Colonic mucosa (tissue), 4 donors: Measurements from ENCODE around the gene OVOL2. TPM values are rescaled to one million over a fixed set of nuclear protein-coding genes. Genes with fewer than 3 reads are reported as not detected.
A peak's percentile ranks its signal among the peaks of the same experiment; 100 is the strongest.

ENCODE experiments used
- DNase-seq: peaks from one replicate; pipeline ENCODE4 v3.0.0-alpha.2; 2020
- H3K27ac ChIP-seq: fragments of 200-600 bp; one replicate; pipeline ENCODE4 v1.8.0; 2021
- H3K27me3 ChIP-seq: fragments of 200-600 bp; one replicate; pipeline ENCODE4 v1.8.0; 2021
- H3K36me3 ChIP-seq: fragments of 200-600 bp; one replicate; pipeline ENCODE4 v1.8.0; 2021
- H3K4me1 ChIP-seq: fragments of 200-600 bp; one replicate; pipeline ENCODE4 v1.8.0; 2021; ENCODE audit warnings: mild to moderate bottlenecking
- H3K4me3 ChIP-seq: fragments of 200-600 bp; one replicate; pipeline ENCODE4 v1.8.0; 2021
- H3K9ac ChIP-seq, 2 donors: one replicate each; pipeline ENCODE4 v1.7.0; 2013; ENCODE audit warnings: control low read depth in 2 of 2, low read depth in 2 of 2, low read length in 2 of 2
- H3K9me3 ChIP-seq: fragments of 200-600 bp; one replicate; pipeline ENCODE4 v1.8.0; 2021
- intact Hi-C: fragments of 100-400 bp; cut with DNase I; formaldehyde crosslinking; loops from one replicate; pipeline ENCODE4 v1.14.1; 2022
- total RNA-seq, 2 donors: library from RNA; stranded (reverse); fragmentation: NEBNext Ultra II Directional in 1 of 2; extraction: Animal tissue kit (Norgen Biotek cat#: 25700) in 1 of 2; gene quantifications; one replicate each; pipeline ENCODE4 v1.2.1, GENCODE V29; 2021
- TF ChIP-seq, protein P1 (sequence below): fragments of 200-600 bp; IDR thresholded peaks from one replicate; pipeline ENCODE4 v1.8.0; 2022; ENCODE audit warnings: antibody characterized with exemption, mild to moderate bottlenecking
- donor health status: healthy.
- donor health status: DM: no; HTN: no; CAD: no.
- donor health status: DM: no; HTN: no; CAD: no.

The OVOL2 gene
- total RNA-seq, 2 donors from 2014 or later: 13.5 to 22.8 TPM

DNA sequence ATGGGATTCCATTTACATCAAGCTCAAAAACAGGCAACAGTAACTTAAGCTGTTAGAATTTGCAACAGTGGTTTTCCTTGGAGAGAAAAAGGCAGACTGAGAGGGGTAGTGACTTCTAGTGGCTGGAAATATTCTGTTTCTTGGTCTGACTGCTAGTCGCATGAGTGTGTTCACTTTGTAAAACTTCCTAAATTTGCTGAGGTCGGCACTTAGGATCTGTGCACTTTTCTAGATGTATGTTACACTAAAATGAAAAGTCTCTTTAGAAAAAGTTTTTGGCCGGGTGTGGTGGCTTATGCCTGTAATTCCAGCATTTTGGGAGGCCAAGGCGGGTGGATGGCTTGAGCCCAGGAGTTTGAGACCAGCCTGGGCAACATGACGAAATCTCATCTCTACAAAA is 18.7 kb downstream of the OVOL2 start:
- H3K27ac ChIP-seq: no peak overlapping the region
- H3K36me3 ChIP-seq: no peaks in the 10 kb centered on the region
- no peaks in the 10 kb centered on the region for H3K27me3 ChIP-seq
- no peak overlapping the region for H3K9ac ChIP-seq
- no peak for DNase-seq
- intact Hi-C loops: no loop called here
- no peaks in the 10 kb centered on the region for H3K9me3 ChIP-seq
- no peaks in the 10 kb centered on the region for H3K4me1 ChIP-seq
- no peak overlapping the region for H3K4me3 ChIP-seq
- TF ChIP-seq, protein P1, sequence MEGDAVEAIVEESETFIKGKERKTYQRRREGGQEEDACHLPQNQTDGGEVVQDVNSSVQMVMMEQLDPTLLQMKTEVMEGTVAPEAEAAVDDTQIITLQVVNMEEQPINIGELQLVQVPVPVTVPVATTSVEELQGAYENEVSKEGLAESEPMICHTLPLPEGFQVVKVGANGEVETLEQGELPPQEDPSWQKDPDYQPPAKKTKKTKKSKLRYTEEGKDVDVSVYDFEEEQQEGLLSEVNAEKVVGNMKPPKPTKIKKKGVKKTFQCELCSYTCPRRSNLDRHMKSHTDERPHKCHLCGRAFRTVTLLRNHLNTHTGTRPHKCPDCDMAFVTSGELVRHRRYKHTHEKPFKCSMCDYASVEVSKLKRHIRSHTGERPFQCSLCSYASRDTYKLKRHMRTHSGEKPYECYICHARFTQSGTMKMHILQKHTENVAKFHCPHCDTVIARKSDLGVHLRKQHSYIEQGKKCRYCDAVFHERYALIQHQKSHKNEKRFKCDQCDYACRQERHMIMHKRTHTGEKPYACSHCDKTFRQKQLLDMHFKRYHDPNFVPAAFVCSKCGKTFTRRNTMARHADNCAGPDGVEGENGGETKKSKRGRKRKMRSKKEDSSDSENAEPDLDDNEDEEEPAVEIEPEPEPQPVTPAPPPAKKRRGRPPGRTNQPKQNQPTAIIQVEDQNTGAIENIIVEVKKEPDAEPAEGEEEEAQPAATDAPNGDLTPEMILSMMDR: no peak

DNA sequence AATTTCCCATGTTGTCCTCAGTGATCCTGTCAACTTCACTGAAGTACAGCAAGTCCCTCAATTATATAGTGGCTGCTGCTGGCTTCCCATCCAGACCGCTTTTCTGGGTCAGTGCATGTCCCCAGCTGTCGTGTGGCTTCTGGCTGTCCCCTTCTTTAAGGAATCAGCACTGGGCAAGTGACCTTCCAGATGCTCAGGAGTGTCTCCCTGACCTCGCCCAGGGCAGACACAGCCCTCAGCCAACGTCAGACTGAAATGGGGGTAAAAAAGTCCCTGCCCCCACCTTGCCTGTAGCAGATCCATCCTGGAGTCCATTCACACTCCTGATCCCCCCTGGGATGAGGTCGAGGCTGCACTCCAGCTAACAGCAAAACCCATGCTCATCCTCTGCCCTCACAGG is 23.7 kb downstream of the OVOL2 start:
- Histone ChIP-seq H3K4me3 (no peak overlapping the region), H3K9me3 (no peaks in the 10 kb centered on the region), H3K36me3 (no peaks in the 10 kb centered on the region), H3K27me3 (no peaks in the 10 kb centered on the region), H3K9ac (peak overlapping the region in 1 of 2 donors; percentile 30), H3K4me1 (peaks cover 5% of the 10 kb centered on the region), H3K27ac (peak overlapping the region; percentile 84)
- intact Hi-C loops: no loop called here
- no peak for DNase-seq
- TF ChIP-seq, protein P1: no peak

DNA sequence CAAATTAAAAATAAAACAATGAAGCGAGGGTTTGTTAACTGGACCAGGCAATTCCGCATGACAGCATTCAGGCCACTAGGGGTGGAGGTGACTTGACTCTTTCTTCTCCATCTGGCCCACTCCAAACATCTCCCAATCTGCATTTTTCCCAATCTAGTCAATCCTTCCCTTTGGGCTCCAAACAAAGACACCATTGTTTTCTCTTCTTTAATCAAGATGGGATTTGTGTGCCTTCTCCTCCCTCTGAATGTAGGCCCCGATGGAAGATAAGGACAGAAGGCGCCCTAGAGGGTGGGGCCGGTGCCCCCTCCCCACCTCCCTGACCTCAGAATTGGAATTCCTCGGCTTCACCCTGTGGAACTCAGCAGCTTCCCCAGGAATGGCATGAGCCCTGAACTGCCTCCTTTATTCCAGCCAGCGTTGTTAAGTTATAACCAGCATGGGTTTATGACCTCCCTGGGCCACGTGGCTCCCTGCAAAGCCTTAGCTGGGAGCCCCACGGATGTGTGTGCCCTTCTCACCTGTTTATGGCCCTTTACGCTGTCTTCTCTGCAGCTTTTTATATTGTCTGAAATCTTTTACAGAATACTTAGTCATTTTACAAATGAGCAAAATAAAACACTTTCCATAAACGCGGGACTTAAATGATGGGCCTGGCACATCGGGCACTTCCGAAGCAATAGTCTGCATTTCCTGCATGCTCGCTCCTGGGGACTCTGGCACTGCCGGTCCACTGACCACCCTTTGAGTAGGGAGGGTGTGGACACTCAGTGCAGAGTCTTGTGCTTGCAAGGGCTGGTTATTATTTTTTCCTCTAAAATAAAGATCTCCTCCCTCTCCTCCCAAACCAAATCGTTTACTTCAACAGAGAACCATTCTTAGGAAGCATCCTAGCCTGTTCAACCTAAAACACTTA is 24.5 kb downstream of the OVOL2 start:
- Histone ChIP-seq H3K27ac (peak overlapping the region; percentile 84), H3K4me3 (no peak overlapping the region), H3K4me1 (peaks cover 5% of the 10 kb centered on the region), H3K9ac (peak overlapping the region in 1 of 2 donors; percentile 43), H3K27me3 (no peaks in the 10 kb centered on the region), H3K36me3 (no peaks in the 10 kb centered on the region), H3K9me3 (no peaks in the 10 kb centered on the region)
- intact Hi-C loops: no loop called here
- peak; percentile 85 for DNase-seq
- TF ChIP-seq, protein P1: no peak

DNA sequence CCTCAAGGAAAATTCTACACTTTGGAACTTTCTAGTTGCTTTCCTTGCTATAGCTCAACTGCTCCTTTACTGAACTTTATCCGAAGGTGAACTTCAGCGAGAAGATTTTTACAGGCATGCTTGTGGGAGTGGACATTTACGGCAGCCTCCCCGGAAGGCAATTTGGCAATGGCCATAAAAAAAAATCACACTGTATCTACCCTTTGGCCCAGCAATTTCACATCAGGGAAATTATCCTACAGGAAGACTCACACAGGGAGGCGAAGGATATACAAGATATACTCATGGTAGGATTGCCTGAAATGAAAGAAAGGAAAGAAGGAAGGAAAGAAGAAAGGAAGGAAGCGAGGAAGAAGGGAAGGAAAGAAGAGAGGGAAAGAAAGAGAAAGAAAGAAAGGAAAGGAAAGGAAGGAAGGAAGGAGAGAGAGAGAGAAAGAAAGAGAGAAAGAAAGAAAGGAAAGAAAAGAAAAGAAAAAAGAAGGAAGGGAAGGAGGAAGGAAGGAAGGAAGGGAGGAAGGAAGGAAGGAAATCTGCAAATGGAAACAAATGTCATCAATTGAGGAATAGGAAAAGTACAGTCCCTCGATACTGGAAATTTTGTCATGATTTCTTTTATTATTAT is 25.7 kb downstream of the OVOL2 start:
- no peaks in the 10 kb centered on the region for H3K36me3 ChIP-seq
- no peaks in the 10 kb centered on the region for H3K27me3 ChIP-seq
- H3K27ac ChIP-seq: peak overlapping the region; percentile 84
- H3K4me1 ChIP-seq: peaks cover 5% of the 10 kb centered on the region
- peak; percentile 71 for DNase-seq
- no peak overlapping the region for H3K4me3 ChIP-seq
- peak overlapping the region; percentile 13 to 35 for H3K9ac ChIP-seq
- intact Hi-C loops: no loop called here
- H3K9me3 ChIP-seq: no peaks in the 10 kb centered on the region
- TF ChIP-seq, protein P1: no peak

DNA sequence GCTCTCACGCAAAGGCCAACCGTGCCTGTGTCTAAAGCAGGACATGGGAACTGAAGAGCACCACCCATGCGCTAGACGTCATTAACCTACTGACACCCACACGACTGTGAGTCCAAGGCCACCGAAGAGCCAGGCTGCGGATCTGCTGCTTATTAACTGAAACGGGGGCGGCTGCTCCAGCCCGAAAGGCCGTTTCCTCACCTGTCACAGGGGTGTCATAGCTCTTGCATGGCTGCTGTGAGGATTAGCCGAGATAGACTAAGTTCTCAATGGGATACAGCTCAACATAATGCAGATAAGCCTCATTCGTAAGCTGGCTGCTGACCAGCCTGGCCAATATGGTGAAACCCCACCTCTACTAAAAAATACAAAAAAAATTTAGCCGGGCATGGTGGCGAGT is 26.7 kb downstream of the OVOL2 start:
- Histone ChIP-seq H3K9me3 (no peaks in the 10 kb centered on the region), H3K9ac (peak overlapping the region in 1 of 2 donors; percentile 13), H3K36me3 (no peaks in the 10 kb centered on the region), H3K4me1 (peaks cover 5% of the 10 kb centered on the region), H3K27me3 (no peaks in the 10 kb centered on the region), H3K27ac (peak overlapping the region; percentile 84), H3K4me3 (no peak overlapping the region)
- DNase-seq: no peak
- TF ChIP-seq, protein P1: no peak
- intact Hi-C loops: no loop called here
